A204.1 (cell line): ENCODE results near the gene APIP.

Experiments used
- FAIRE-seq: peaks from 2 replicates; lab custom pipeline; 2012; peaks lifted over from hg19 to GRCh38; lab: Jason Lieb, UNC

The APIP gene

GRCh38 chr11:34916015-34916842 is at the start of gene APIP, which contains the start of gene PDHX:
APIP (minus strand) TSS chr11:34916379; CDS start chr11:34916284, 95 bp downstream.
PDHX (plus strand) TSS chr11:34916618; CDS start chr11:34916656, 38 bp downstream.
- no peak for FAIRE-seq

- no peak for FAIRE-seq
Observed at GRCh38 chr11:34964610-34965331, 48.6 kb upstream of the APIP start.

GRCh38 chr11:34963351-34963750 is 47.2 kb upstream of the APIP start:
- no peak for FAIRE-seq

GRCh38 chr11:34962034-34962433 is 45.9 kb upstream of the APIP start:
- no peak for FAIRE-seq

- FAIRE-seq = no peak
Observed at GRCh38 chr11:34960277-34960676, 44.1 kb upstream of the APIP start.

- no peak for FAIRE-seq
Observed at GRCh38 chr11:34959770-34960169, 43.6 kb upstream of the APIP start.

- no peak for FAIRE-seq
Observed at GRCh38 chr11:34957606-34958005, 41.4 kb upstream of the APIP start.

- FAIRE-seq = no peak
Observed at GRCh38 chr11:34957206-34957605, 41.0 kb upstream of the APIP start.

GRCh38 chr11:34953955-34954354 is 37.8 kb upstream of the APIP start:
- FAIRE-seq = no peak

GRCh38 chr11:34948696-34949095 is 32.5 kb upstream of the APIP start:
- FAIRE-seq = no peak

GRCh38 chr11:34944692-34945091 is 28.5 kb upstream of the APIP start:
- FAIRE-seq = no peak

- FAIRE-seq = no peak
Observed at GRCh38 chr11:34941688-34942087, 25.5 kb upstream of the APIP start.

GRCh38 chr11:34940026-34940677 is 24.0 kb upstream of the APIP start:
- FAIRE-seq = peak; percentile 39

GRCh38 chr11:34938611-34939010 is 22.4 kb upstream of the APIP start:
- FAIRE-seq = no peak

- no peak for FAIRE-seq
Observed at GRCh38 chr11:34936945-34937629, 20.9 kb upstream of the APIP start.

GRCh38 chr11:34929794-34930763 is 13.9 kb upstream of the APIP start:
- FAIRE-seq = no peak

- no peak for FAIRE-seq
Observed at GRCh38 chr11:34928960-34929680, 12.9 kb upstream of the APIP start.

GRCh38 chr11:34928268-34928959 is 12.2 kb upstream of the APIP start:
- FAIRE-seq = no peak

- FAIRE-seq = no peak
Observed at GRCh38 chr11:34926831-34927132, 10.6 kb upstream of the APIP start.
